Mononuclear cell (primary cell): Measurements from ENCODE around the gene SMIM24. TPM values are rescaled to one million over a fixed set of nuclear protein-coding genes. Genes with fewer than 3 reads are reported as not detected.

Experiments used
- H3K27me3 ChIP-seq: 2 replicates; pipeline ENCODE4 v1.6.0; 2011; ENCODE audit warnings: low read length, control low read depth; ENCODE audit not compliant: insufficient read depth
- H3K4me1 ChIP-seq: 2 replicates; pipeline ENCODE4 v1.5.1; 2011; ENCODE audit warnings: mild to moderate bottlenecking, low read length, control low read depth; ENCODE audit not compliant: insufficient read depth
- H3K4me3 ChIP-seq: 2 replicates; pipeline ENCODE4 v1.5.1; 2011; ENCODE audit warnings: mild to moderate bottlenecking, low read length, moderate library complexity
- H3K9me3 ChIP-seq: 2 replicates; pipeline ENCODE4 v1.5.1; 2011; ENCODE audit warnings: low read depth, mild to moderate bottlenecking, control low read depth, low read length
- total RNA-seq: library from RNA; depleted of rRNA; stranded (reverse); fragments of >200 nt; gene quantifications from one replicate; pipeline ENCODE4 v1.2.3, GENCODE V29; 2012

The SMIM24 gene
- total RNA-seq, 1 donor, result not detected

DNA sequence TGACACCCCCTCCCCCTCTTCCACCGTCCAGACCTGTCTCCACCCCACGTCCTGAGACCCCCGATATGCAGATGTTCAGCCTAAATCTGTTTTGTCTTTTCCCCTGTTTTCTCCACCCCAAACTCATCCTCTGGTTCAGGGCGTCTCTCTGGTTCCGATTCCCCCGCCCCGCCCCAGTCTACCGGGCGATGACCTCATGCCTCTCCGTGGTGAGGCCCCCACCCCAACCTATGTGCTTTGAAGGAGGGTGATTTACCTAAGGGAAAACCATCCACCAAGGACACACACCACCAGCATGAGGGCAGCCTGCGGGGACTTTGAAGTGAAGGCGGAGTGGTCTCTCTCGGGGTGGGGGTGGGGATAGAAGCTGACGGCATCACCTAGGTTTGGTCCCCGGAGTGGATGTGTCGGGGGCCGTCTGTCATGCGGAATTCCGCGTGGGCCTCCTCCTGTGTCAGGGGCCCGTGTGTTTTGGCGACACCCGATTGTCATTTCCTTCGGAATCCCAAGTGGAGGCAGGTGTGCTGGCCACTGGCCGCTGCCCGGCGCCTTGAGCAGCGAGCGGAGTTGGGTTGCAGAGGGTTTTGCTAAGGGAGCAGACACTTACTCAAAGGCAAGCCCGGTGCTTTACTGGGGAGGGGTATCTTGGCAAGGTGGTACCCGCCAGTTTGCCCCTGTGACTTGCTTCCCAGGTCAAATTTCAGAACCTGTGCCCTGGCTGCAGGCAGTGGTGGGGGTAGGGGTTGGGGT is 27.2 kb upstream of the SMIM24 start:
- no peaks in the 10 kb centered on the region for H3K9me3 ChIP-seq
- peaks cover 27% of the 10 kb centered on the region for H3K4me1 ChIP-seq
- H3K4me3 ChIP-seq, result peak overlapping the region; percentile 78
- no peaks in the 10 kb centered on the region for H3K27me3 ChIP-seq

DNA sequence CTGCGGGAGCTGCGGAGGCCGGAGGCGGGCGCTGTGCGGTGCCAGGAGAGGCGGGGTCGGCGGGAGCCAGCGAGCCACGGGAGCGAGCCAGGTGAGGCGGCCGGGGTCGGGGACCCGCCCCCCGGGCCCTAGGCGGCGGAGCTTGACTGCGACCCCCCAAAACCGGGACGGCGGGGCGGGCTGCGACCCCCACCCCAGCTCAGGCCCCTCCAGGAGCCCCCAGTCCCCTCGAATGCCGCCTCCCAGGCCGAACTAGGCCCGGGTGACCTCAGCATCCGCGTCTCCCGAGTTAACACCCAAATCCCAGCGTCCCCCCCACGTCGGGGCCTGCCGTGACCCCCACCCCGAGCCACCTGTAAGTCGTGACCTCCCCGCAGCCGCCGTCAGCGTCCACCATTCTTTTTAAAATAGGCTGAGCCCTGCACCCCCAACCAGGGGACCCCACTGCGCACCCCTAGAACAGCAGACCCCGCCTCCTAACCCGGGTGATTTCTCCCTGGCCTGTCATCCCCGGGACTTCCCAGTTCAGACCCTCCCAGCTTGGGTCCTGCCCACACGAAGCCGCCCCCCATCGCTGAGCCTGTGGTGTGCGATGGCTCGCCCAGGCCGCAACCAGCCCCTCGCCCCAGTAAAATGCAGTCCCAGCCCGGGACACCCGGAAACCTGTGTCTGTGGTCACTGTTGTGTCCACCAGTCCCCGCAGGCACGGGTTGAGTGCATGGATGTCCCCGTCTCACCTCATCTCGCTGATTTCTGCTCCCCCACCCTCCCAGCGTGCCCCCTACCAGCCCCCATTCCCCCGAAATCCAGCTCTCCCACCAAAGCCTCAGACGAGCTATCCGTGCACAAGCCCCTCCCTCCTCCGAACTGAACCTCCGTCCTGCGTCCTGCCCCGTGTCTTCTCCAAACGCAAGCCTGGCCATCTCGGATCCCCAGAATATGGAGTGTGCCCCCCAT is 26.3 kb upstream of the SMIM24 start:
- Histone ChIP-seq H3K4me1 (peaks cover 27% of the 10 kb centered on the region), H3K4me3 (peak overlapping the region; percentile 78), H3K9me3 (no peaks in the 10 kb centered on the region), H3K27me3 (no peaks in the 10 kb centered on the region)

DNA sequence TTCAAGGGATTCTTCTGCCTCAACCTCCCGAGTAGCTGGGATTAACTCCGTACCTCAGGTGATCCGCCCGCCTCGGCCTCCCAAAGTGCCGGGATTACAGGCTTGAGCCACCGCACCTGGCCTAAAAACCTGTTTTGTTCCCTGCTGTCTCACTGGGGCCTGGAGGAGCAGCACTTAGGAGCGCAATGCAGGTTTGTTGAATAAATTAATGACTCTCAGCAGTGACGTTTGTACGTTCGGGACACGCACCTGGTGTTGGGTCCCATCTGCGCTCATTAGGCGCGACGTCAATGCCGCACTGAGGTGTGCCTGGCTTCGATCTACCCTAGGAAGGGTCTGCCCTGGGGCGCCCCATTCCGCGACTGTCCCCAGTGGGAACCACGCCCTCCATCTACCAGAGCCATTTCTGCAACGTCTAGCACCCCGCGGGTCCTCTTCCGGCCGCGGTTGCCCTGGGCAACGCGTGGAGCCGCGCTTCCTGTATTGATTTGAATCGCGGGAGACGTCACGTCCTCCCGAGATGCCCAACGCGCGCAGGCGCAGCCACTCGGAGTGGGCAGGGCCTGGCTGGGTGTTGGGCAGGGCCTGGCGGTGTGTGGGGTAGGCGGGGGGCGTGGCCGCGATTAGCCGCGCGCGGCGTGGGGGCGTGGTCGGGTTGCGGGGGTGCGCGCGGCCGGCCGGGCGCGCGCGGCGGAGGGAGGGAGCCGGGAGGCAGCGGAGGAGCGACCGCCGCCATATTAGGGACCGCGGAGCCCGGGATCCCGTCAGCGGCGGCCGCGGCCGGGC is 25.5 kb upstream of the SMIM24 start, which contains the start of gene FZR1:
TSS of gene FZR1 (plus strand) at position 714 of the 786 bp plus-strand sequence. CDS start 16,679 bp downstream, outside the sequence.
- peaks cover 31% of the 10 kb centered on the region for H3K4me1 ChIP-seq
- H3K4me3 ChIP-seq, result peak within 1 kb of the TSS; percentile 78
- no peaks in the 10 kb centered on the region for H3K27me3 ChIP-seq
- no peaks in the 10 kb centered on the region for H3K9me3 ChIP-seq

DNA sequence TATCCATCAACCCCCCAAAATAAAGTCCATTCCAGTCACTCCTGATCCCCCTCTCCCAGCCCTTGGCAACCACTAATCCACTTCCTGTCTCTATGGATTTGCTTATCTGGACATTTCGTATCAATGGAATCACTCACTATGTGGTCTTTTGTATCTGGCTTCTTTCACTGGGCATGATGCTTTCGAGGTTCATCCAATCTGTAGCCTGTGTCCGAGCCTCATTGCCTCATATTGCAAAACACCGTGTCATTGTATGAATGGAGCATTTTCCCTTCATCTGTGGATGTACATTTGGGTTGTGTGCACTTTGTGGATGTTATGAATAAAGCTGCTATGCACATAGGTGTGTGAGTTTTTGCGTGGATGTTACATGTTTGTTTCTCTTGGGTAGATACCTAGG is 24.4 kb upstream of the SMIM24 start:
- peaks cover 37% of the 10 kb centered on the region for H3K4me1 ChIP-seq
- H3K27me3 ChIP-seq, result no peaks in the 10 kb centered on the region
- H3K9me3 ChIP-seq, result no peaks in the 10 kb centered on the region
- H3K4me3 ChIP-seq, result no peak overlapping the region

DNA sequence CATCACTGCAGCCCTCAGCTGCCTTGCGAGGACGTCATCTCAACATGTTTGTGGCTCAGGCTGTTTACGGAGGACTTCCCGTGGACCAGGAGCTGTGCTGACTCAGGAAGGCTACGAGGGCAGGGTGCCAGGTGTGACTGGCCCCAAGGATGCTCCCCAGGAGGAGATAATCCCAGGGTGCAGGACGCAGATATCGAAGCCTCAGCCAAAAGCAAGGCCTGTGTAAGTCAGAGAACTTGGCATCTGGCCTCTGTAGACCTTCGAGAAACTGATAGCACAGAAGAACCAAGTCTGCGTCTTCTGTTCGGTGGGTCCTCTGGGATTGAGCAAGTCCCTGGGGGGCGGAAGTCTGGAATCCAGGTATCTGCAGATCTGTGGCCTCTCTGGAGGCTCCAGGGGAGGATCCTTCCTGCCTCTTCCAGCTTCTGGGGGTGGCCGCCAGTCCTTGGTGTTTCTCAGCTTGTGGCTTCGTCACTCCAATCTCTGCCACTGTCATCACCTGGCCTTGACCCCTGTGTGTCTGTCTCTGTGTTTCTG is 22.8 kb upstream of the SMIM24 start:
- peaks cover 37% of the 10 kb centered on the region for H3K4me1 ChIP-seq
- no peak overlapping the region for H3K4me3 ChIP-seq
- H3K9me3 ChIP-seq, result no peaks in the 10 kb centered on the region
- no peaks in the 10 kb centered on the region for H3K27me3 ChIP-seq

DNA sequence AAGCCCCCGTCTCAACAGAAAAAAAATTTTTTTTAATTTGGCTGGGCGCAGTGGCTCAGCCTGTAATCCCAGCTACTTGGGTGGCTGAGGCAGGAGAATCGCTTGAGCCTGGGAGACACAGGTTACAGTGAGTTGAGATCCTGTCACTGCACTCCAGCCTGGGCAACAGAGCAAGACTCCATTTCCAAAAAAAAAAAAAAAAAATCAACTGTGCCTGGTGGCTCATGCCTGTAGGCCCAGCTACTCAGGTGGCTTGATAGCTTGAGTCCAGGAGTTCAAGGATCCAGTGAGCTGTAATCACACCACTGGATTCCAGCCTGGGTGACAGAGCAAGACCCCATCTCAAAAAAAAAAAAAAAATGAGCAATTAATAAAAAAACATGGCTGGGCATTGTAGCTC is 21.5 kb upstream of the SMIM24 start:
- H3K4me1 ChIP-seq, result peaks cover 29% of the 10 kb centered on the region
- no peaks in the 10 kb centered on the region for H3K9me3 ChIP-seq
- H3K27me3 ChIP-seq, result no peaks in the 10 kb centered on the region
- no peak overlapping the region for H3K4me3 ChIP-seq

DNA sequence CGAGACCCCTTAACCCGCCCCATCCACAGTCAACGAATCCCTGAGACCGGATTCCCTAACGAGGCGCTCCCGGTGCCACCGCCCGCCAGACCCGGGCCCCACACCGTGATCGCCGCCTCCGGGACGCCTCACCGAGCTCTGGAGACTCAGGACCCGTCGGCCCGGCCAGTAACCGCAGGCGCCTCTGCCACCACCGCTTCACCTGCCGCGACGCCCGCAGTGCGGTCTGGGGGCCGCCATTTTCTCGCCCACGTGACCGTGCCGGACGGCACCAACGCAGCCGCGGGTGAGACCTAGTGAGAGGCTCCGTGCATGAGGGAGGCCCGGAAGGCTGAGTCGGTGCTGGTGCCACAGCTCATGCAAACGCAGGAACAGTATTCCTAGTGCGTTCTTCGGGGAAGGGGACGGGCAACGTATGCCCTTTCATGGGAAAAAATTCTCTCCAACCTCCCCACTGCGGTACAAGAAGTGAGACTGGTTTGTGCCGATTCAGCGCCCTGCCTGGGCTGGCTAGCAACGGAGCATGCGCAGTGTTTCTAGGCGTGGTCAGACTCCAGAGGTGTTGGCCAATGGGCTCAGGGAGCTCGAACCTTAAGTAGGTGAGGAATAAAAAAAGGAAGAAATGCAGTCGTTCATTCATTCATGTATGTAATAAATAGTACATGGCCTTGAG is 20.2 kb upstream of the SMIM24 start, which contains the start of gene DOHH:
TSS of gene DOHH (minus strand) at position 246 of the 673 bp plus-strand sequence. CDS start 3,860 bp downstream, outside the sequence.
- Histone ChIP-seq H3K4me1 (peaks cover 27% of the 10 kb centered on the region), H3K4me3 (peak within 1 kb of the TSS; percentile 86), H3K27me3 (no peaks in the 10 kb centered on the region), H3K9me3 (no peaks in the 10 kb centered on the region)

DNA sequence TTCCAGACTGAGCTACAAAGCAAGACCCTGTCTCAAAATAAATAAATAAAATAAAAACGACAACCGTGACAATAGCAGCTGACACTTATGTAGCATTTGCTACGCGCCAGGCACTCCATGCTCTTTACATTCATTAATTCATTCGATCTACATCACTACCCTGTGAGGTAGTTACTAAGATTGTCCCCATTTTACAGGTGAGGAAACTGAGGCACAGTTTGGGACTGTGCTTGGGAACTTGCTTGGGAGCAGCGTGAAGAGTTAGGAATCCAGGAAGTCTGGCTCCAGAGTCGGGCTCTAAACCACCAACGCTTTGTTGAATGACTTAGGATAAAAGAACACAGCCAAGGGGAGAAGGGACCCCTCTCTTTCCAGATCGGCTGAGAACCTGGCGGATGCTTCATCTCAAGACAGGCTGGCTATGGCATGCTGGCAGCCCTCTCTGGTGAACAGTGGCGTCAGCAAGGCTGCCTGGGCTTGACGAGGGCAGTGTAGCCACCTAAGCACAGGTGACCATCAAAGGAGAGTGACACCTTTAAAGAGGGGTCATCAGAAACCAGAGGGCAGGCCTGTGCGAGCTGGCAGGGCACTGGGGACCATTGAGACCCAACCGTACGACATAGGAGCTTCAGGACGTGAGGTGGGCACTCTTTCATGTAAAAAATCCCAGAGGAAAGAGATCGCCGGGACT is 19.6 kb upstream of the SMIM24 start:
- Histone ChIP-seq H3K4me1 (peaks cover 20% of the 10 kb centered on the region), H3K4me3 (peak overlapping the region; percentile 86), H3K9me3 (no peaks in the 10 kb centered on the region), H3K27me3 (no peaks in the 10 kb centered on the region)

DNA sequence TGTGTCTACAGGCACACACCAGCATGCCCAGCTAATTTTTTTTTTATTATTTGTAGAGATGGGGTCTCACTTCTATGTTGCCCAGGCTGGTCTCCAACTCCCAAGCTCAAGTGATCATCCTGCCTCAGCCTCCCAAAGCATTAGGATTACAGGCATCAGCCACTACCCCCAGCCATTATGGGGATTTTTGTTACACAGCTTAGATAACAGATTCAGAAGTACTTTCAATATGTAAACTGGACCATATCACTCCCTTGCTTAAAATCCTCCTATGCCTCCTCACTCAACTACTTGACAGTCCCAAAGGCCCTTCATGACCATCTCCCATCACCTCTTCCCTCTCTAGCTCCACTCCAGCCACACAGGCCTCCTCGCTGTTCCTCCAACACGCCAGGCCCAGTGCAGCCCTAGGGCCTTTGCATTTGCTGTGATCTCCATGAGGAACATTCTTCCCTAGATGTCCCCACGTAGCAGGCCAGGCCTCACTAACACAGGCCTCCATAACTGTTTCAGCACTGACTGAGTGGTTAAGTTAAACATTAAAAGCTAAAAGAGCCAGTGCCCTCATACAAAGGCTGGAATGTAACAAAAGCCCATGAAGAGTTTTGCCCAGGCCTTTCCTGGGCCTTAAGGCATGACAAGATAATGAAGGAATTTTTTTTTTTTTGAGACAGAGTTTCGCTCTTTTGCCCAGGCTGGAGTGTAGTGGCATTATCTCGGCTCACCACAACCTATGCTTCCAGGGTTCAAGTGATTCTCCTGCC is 17.6 kb upstream of the SMIM24 start:
- Histone ChIP-seq H3K4me1 (peaks cover 18% of the 10 kb centered on the region), H3K9me3 (no peaks in the 10 kb centered on the region), H3K27me3 (no peaks in the 10 kb centered on the region), H3K4me3 (no peak overlapping the region)

DNA sequence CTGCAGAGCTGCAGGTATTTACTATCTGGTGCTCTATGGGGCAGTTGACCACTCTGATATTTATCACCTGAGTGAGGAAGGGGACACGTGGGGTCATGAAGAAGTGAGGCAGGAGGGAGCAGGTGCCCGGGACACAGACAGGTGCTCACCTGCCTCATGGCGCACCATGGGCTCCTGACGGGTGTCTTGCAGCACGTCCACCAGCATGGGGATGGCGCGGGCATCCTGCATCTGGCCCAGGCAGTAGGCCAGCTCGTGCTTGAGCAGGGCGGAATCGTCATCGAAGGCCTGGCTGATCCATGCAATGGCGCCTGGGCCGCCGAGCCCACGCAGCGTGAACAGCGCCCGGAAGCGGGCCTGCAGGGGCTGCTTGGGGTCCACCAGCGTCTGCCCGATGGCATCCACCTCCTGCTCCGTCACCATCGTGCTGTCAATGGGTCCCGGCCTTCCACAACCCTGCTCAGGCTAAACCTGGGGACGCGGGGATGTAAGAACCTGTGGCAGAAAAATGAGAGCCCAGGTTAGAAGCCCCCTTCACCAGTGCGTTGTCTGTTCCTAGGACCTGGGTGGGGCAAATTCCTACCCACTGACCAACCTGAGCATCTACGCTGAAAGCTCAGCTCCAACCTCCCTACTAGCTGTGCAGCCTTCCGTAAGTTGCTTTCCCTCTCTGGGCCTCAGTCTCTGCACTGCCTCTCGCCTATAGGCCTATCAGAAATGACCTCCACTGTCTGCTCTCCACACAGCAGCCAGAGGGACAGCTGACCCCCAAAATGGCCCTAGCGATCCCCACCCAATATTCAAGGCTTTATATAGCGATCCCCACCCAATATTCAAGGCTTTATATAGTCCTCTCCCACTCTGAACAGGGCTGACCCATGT is 16.3 kb upstream of the SMIM24 start:
- Histone ChIP-seq H3K9me3 (no peaks in the 10 kb centered on the region), H3K4me3 (no peak overlapping the region), H3K27me3 (no peaks in the 10 kb centered on the region)

DNA sequence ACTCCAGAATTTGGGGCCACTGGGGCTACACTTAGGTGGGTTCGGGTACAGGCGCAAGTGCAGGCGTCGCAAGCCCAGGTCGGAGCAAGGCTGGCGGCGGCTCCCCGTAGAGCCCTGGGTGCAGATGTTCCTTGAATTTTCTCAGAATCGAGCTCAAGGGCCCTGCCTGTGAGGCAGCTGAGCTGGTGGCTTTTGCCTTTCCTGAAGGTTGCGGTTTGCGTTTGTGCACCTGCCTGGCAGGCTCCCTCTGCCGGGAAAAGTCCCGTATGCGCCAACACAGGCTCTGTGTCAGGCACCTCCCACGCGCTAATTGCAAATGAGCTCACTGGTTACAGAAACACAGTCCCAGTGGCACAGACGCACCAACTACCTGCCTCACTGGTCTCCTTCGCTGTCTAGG is 14.2 kb upstream of the SMIM24 start:
- Histone ChIP-seq H3K4me1 (peaks cover 7% of the 10 kb centered on the region), H3K27me3 (no peaks in the 10 kb centered on the region), H3K9me3 (no peaks in the 10 kb centered on the region), H3K4me3 (no peak overlapping the region)

More for the DNA sequence above, 16.3 kb upstream of the SMIM24 start:
- H3K4me1 ChIP-seq, result peaks cover 18% of the 10 kb centered on the region

DNA sequence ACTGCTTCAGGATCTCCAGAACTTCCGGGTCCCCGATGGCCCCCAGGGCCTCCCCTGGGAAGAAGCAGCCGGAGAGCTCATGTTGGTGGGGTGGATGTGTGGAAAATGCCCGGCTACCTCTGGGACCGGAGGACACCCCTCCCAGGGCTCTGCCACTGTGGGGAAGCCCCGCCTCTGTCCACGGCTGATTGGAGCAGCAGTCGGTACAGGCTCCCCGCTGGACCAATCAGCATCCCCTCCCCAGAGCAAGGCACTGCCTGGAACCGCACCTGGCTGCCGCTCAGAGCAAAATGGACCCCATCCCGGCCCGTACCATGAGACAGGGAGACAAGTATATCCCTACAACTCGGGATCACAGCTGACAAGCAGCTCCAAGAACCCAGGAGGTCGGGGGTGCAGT is 13.7 kb upstream of the SMIM24 start:
- Histone ChIP-seq H3K27me3 (no peaks in the 10 kb centered on the region), H3K4me1 (peaks cover 1% of the 10 kb centered on the region), H3K4me3 (no peak overlapping the region), H3K9me3 (no peaks in the 10 kb centered on the region)
